A204.1 (cell line): ENCODE measurements around the gene TXNDC5.
"Not testable (repeated sequence)": the region's sequence is repeated elsewhere in the genome, so short reads cannot be mapped to it uniquely, and the experiment has no call there.

Source experiments
- FAIRE-seq: peaks from 2 replicates; lab custom pipeline; 2012; peaks lifted over from hg19 to GRCh38; lab: Jason Lieb, UNC

TXNDC5 gene

DNA sequence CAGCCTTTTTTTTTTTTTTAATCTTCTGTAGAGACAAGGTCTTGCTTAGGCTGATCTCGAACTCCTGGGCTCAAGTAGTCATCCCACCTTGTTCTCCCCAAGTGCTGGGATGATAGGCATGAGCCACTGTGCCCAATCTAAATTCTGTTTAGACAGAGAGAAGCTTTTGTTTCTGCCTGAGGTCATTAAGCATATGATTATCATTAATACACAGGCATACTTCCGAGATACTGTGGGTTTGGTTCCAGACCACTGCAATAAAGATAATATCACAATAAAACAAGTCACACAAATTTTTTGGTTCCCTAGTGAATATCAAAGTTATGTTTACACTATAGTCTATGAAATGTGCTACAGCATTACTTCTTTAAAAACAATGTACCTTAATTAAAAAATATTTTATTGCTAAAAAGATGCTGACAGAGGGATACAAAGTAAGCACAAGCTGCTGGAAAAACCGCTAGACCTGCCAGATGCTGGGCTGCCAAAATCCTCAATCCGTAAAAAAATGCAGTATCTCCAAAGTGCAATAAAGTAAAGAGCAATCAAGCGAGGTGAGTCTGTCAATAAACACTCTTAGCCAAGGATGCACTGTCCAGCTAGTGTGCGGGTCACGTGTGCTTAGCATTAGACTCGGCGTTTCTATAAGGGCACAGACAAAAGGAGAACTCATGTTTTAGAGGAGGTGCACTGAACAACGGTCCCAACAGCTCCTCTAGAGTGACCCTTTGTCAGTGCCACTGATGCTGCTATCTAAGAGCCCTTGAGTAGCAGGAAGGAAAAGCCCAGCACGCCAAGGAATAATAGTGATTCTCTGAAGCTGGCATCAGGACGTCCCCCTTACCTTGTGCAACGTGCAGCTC is 16.1 kb downstream of the TXNDC5 start:
- FAIRE-seq: no peak

DNA sequence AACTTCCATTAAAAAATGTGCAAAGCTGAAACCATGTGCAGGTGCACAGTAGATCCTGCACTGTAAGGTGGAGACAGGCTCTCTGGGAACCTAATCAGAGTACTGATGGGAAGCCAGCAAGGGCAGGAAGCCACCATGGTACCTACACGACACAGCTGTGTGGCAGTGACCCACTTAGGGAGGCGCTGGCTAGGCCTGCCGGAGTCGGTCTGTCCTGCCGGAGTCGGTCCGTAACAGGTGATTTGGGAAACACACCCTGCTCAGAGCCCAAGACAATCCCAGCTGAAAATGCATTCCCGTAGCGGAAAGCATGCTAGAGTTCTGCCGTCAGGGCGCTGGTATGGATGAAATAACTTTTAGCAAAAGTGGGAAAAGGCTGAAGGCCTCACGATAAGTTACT is 17.2 kb downstream of the TXNDC5 start:
- FAIRE-seq: no peak

DNA sequence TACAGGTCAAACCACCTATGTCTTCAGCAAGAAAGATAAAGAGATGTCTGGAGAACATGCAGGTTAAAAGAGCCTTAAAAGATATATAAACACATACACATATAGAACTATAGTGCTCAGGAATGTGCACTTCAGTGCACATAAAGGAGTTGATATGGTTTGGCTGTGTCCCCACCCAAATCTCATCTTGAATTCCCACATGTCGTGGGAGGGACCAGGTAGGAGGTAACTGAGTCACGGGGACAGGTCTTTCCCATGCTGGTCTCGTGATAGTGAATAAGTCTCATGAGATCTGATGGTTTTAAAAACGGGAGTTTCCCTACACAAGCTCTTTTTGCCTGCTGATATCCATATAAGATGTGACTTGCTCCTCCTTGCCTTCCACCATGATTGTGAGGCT is 18.2 kb downstream of the TXNDC5 start:
- FAIRE-seq: not testable (repeated sequence)

GRCh38 chr6:7891078-7891872 is 19.3 kb downstream of the TXNDC5 start:
- FAIRE-seq: no peak

GRCh38 chr6:7888587-7889357 is 21.8 kb downstream of the TXNDC5 start:
- FAIRE-seq: no peak

DNA sequence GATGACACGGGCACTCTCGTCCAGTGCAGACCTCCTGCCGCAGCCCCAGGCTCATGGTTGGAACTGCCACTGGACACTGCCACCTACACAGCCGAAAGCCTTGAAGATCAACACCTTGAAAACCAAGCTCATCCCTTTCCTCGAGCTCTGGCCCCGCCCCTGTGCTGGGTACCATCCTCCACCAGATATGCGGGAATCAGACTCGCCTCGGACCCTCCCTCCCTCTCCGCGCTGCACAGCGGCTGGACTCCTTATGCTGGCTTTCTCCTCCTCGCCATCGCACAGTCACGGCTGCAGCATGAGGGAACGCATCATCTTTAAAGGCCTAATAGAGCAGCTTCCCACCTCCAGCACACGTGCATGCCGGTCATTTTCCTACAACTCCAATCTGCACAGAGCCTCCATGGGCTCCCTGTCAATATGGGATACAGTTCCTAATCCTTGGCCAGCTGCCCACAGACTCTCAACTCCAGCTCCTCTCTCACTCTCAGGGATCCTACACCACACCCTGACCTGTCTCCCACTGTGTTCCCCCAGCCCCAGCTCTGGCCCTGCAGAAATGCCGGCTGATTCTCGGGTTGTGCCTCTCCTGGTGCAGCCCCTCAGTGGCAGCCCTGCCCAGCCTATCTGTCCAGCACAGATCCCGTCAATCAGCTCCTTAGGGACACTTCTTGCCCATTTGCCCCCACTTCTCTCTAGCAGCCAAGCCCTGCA is 23.2 kb downstream of the TXNDC5 start:
- no peak for FAIRE-seq

DNA sequence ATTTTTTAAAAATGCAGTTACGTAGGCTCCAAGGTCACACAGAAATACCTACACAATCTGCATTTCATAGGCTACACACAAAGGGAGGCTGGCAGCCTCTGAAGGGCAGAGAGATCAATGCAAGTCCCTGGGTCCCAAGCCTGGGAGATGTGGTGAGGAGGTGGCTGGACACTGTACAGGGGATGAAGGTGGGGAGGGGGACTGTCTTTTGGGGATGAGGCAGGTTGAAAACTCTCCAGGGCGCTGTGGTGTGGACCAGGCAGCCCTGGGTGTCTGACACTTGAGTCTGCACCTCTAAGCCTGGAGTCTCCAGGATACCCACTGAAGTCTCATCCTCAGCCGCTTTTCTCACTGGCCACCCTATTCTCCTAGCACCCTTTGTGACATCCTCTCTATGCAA is 24.5 kb downstream of the TXNDC5 start:
- no peak for FAIRE-seq

GRCh38 chr6:7883381-7883780 is 27.2 kb downstream of the TXNDC5 start:
- no peak for FAIRE-seq

DNA sequence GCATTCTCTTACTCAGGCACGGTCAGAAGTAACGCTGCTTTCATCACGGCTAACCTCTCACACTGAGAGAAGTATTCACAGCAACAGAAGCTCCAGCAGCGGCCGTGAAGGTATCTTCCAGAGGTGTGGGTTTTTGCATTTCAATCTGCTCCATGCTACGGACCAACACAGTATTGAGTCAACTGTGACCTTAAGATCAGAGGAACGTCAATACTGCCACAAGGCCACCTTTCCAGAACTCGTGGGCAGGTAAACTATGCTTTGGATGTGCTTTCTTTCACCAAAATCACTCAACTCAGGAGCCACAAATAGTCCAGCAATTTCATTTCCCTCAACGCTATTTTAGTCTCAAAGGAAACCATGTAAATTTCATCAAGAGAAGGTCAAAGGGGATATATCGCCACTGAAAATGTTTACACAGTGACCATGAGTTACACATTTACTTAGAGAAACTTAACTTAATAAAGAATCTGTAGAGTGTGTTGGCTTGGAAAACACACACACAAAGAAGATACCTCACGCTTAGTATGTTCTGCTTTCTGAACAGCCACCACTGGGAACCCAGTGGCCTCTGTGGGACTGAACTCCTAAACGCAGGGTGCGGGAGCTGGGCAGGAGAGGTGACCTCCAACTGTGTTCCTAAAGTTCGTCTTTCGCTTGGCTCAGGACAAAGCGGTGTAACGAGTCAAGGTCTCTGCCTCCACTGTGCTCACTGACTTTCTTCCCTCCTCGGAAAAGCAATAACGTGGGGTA is 27.9 kb downstream of the TXNDC5 start:
- FAIRE-seq: no peak

- no peak for FAIRE-seq
These were observed 28.7 kb downstream of the TXNDC5 start for GRCh38 chr6:7881765-7882500.

DNA sequence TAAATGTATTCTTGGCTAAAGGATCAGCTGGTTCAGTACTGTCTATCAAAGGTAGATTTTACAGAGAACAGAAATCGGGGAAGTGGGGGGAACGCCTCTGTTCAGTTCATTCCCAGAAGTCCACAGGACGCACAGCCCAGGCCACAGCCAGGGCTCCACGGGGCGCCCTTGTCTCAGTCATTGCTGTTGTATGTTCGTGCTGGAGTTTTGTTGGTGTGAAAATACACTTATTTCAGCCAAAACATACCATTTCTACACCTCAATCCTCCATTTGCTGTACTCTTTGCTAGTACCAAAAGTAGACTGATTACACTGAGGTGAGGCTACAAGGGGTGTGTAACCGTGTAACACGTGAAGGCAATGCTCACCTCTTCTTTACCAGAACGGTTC is 29.9 kb downstream of the TXNDC5 start:
- no peak for FAIRE-seq

- FAIRE-seq: no peak
These were observed 30.4 kb downstream of the TXNDC5 start for GRCh38 chr6:7879980-7880717.

DNA sequence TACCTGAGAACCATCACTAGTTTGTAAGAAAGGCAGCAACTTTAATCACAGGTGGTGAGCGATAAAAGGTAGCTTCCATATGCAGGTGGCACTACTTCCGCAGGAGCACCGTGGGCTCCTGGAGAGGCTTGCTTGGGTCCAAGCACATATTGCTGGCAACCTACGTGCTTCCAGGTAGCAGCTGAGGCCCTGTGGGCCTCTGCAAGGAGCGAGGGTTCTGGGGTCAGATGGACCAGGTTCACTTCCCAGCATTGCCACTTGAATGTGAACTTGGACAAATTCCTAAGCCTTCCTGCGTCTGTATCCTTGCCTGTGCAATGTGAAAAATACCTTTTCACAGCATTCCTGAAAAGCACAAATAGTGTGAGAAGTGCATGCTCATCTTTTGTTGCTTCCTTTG is 31.0 kb downstream of the TXNDC5 start:
- FAIRE-seq: no peak

DNA sequence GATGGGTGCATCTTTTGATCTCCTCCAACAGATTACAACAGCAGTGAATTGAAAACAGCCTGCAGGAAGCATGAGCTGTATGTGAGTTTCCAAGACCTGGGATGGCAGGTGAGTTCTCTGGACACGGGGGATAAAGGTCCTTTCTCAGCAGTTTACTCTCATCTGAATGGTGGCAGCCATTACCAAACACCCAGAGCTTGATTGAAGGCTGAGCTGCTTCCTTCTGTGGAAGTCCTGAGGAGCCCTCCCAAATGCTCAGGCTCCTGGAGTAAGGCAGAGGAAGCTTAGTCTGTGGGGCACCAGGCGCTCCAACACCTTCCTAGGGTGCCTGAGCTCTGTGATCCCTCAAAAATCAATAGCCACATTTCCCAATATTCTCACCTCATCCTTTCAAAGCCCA is 31.5 kb downstream of the TXNDC5 start:
- no peak for FAIRE-seq

- FAIRE-seq: no peak
These were observed 32.1 kb downstream of the TXNDC5 start for GRCh38 chr6:7878401-7878964.

DNA sequence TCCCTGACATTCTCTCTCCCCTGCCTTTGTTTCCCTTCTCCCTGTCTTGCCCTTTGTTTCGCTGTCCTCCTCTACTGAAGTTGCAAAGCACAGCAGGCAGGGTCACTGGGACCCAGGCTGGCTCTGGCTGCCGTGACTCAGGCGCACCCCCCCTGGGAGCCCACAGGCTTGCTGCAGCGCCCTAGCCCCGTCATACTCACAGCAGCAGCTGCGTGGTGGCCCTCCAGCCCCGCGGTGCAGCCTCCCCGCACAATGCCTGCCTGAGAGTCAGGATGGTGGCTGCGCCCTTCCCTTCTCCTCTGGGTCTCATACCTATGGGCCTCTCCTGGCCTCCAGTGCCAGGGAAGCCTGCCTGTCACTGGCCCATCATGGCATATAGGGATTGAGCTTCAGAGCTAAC is 41.7 kb downstream of the TXNDC5 start:
- no peak for FAIRE-seq

DNA sequence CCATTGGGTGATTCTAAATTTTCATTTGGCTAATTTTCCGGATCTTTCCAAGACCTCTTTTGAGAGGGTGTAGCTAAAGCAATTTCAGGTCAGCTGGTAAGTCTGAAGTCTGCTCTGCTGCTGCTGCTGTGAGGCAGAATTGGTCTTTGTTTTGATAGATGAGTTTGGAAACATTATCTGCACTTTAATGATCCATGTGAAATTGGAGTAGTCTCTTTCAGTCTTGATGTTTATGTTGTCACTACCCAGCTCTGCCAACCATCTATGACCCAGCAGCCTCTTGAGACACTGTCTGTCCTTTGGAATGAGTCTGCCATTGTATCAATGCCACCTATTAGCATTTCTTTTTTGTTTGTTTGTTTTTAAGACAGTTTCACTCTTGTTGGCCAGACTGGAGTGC is 44.1 kb downstream of the TXNDC5 start:
- FAIRE-seq: no peak

GRCh38 chr6:7865781-7866180 is 44.8 kb downstream of the TXNDC5 start:
- no peak for FAIRE-seq

GRCh38 chr6:7859591-7859990 is 51.0 kb downstream of the TXNDC5 start:
- no peak for FAIRE-seq

GRCh38 chr6:7851780-7852179 is 58.8 kb downstream of the TXNDC5 start:
- no peak for FAIRE-seq
